ENCODE measurements around the gene BSN. TPM values are rescaled to one million over a fixed set of nuclear protein-coding genes. Genes with fewer than 3 reads are reported as not detected.

The BSN gene
- total RNA-seq, 2 experiments from 2014 or later = 0.08 to 0.11 TPM

DNA sequence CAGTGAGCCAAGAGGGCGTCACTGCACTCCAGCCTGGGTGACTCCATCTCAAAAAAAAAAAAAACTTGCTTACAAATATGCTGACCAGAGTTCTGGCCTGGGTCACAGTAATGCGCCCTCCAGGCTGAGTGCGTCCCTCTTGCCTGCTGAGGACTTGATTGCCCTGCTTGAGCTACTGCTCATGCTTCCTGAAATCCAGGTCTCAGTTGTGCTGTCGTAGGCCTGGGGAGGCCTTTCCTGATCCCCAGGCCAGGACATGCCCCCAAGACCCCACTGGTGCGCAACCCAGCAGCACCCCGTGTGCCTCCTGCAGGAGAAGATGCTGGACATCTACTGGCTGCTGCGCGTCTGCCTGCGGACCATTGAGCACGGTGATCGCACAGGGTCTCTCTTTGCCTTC is 157.9 kb downstream of the BSN start:
- H3K36me3 Mint-ChIP-seq (ENCODE audit: low read depth) = peaks cover 9% of the 10 kb centered on the region
- Histone ChIP-seq H3K27me3 (ENCODE audit: control insufficient read depth in 1 of 2, insufficient read depth in 2 of 2, low read length in 2 of 2) (no peaks in the 10 kb centered on the region), H3K4me3 (ENCODE audit: low read length) (no peak overlapping the region), H3K4me1 (ENCODE audit: insufficient read depth, low read length) (peaks cover 12% of the 10 kb centered on the region), H3K9me3 (ENCODE audit: control insufficient read depth in 1 of 2, insufficient read depth in 1 of 2, low read length in 2 of 2) (no peaks in the 10 kb centered on the region), H3K27ac (ENCODE audit: low read depth in 1 of 2, low read length in 2 of 2) (no peak overlapping the region), H3K36me3 (ENCODE audit: insufficient read depth, low read length) (peaks cover 21% of the 10 kb centered on the region)
- CTCF ChIA-PET = no interaction called here
- H3K27me3 Mint-ChIP-seq = no peaks in the 10 kb centered on the region
- no peak for ATAC-seq (ENCODE audit: poor library complexity)
- H3K4me3 Mint-ChIP-seq = no peak overlapping the region
- H3K27ac Mint-ChIP-seq = no peak overlapping the region
- TF ChIP-seq, protein P1, sequence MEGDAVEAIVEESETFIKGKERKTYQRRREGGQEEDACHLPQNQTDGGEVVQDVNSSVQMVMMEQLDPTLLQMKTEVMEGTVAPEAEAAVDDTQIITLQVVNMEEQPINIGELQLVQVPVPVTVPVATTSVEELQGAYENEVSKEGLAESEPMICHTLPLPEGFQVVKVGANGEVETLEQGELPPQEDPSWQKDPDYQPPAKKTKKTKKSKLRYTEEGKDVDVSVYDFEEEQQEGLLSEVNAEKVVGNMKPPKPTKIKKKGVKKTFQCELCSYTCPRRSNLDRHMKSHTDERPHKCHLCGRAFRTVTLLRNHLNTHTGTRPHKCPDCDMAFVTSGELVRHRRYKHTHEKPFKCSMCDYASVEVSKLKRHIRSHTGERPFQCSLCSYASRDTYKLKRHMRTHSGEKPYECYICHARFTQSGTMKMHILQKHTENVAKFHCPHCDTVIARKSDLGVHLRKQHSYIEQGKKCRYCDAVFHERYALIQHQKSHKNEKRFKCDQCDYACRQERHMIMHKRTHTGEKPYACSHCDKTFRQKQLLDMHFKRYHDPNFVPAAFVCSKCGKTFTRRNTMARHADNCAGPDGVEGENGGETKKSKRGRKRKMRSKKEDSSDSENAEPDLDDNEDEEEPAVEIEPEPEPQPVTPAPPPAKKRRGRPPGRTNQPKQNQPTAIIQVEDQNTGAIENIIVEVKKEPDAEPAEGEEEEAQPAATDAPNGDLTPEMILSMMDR (IDR thresholded peaks at IDR 0.05) = no peak
- H3K9me3 Mint-ChIP-seq = no peaks in the 10 kb centered on the region
- intact Hi-C loops (cut with DNase I, micrococcal nuclease) = no loop called here
- POLR2A ChIA-PET = no interaction called here
- H3K4me1 Mint-ChIP-seq (ENCODE audit: low read depth) = no peaks in the 10 kb centered on the region
- no peak for DNase-seq

- POLR2A ChIA-PET = no interaction called here
- H3K27ac Mint-ChIP-seq = no peak overlapping the region
- no peak overlapping the region for H3K4me3 Mint-ChIP-seq
These were observed 158.5 kb downstream of the BSN start for GRCh38 chr3:49712631-49713317.

GRCh38 chr3:49713336-49714105 is 159.2 kb downstream of the BSN start:
- no peak for ATAC-seq (ENCODE audit: poor library complexity)
- Mint-ChIP-seq H3K4me1 (ENCODE audit: low read depth) (peaks cover under 1% of the 10 kb centered on the region), H3K4me3 (no peak overlapping the region), H3K36me3 (ENCODE audit: low read depth) (peaks cover 8% of the 10 kb centered on the region), H3K9me3 (no peaks in the 10 kb centered on the region), H3K27ac (no peak overlapping the region), H3K27me3 (no peaks in the 10 kb centered on the region)
- H3K27ac ChIP-seq (ENCODE audit: low read depth in 1 of 2, low read length in 2 of 2) = no peak overlapping the region
- peaks cover 21% of the 10 kb centered on the region for H3K36me3 ChIP-seq (ENCODE audit: insufficient read depth, low read length)
- ChIA-PET POLR2A (no interaction called here), CTCF (no interaction called here)
- TF ChIP-seq, protein P1 (IDR thresholded peaks at IDR 0.05) = no peak
- peak in 1 of 14 experiments; percentile 18 for DNase-seq
- no peak overlapping the region for H3K4me3 ChIP-seq (ENCODE audit: low read length)
- no peaks in the 10 kb centered on the region for H3K27me3 ChIP-seq (ENCODE audit: control insufficient read depth in 1 of 2, insufficient read depth in 2 of 2, low read length in 2 of 2)
- no peaks in the 10 kb centered on the region for H3K9me3 ChIP-seq (ENCODE audit: control insufficient read depth in 1 of 2, insufficient read depth in 1 of 2, low read length in 2 of 2)
- intact Hi-C loops (cut with DNase I, micrococcal nuclease) = no loop called here
- peaks cover 14% of the 10 kb centered on the region for H3K4me1 ChIP-seq (ENCODE audit: insufficient read depth, low read length)

More at GRCh38 chr3:49712631-49713317, 158.5 kb downstream of the BSN start:
- H3K9me3 Mint-ChIP-seq = no peaks in the 10 kb centered on the region
- H3K36me3 Mint-ChIP-seq (ENCODE audit: low read depth) = peaks cover 8% of the 10 kb centered on the region
- CTCF ChIA-PET = no interaction called here
- H3K4me1 Mint-ChIP-seq (ENCODE audit: low read depth) = no peaks in the 10 kb centered on the region
- no peak for ATAC-seq (ENCODE audit: poor library complexity)
- intact Hi-C loops (cut with DNase I, micrococcal nuclease) = no loop called here
- Histone ChIP-seq H3K36me3 (ENCODE audit: insufficient read depth, low read length) (peaks cover 21% of the 10 kb centered on the region), H3K27ac (ENCODE audit: low read depth in 1 of 2, low read length in 2 of 2) (no peak overlapping the region), H3K4me1 (ENCODE audit: insufficient read depth, low read length) (peaks cover 12% of the 10 kb centered on the region), H3K4me3 (ENCODE audit: low read length) (no peak overlapping the region), H3K9me3 (ENCODE audit: control insufficient read depth in 1 of 2, insufficient read depth in 1 of 2, low read length in 2 of 2) (no peaks in the 10 kb centered on the region), H3K27me3 (ENCODE audit: control insufficient read depth in 1 of 2, insufficient read depth in 2 of 2, low read length in 2 of 2) (no peaks in the 10 kb centered on the region)
- H3K27me3 Mint-ChIP-seq = no peaks in the 10 kb centered on the region
- peak in 1 of 14 experiments; percentile 26 for DNase-seq
- TF ChIP-seq, protein P1 (IDR thresholded peaks at IDR 0.05) = no peak

Data from CD4-positive, alpha-beta T cell (primary cell).